Transverse colon (tissue), 4 donors: ENCODE data around the gene PRPS1.

ENCODE experiments used
- EP300 ChIP-seq: sonication (generic); formaldehyde crosslinking; IDR thresholded peaks from one replicate; pipeline ENCODE4 v1.6.1; 2017; ENCODE audit warnings: antibody characterized with exemption, low read depth
- POLR2A ChIP-seq: fragments of 450-650 bp; IDR thresholded peaks from one replicate; pipeline ENCODE4 v1.6.1; 2016; ENCODE audit warnings: antibody characterized with exemption, mild to moderate bottlenecking, moderate library complexity
- POLR2AphosphoS5 ChIP-seq, 3 donors: sonication (generic); formaldehyde crosslinking; IDR thresholded peaks; one replicate each; pipeline ENCODE4 v1.6.1; 2016; ENCODE audit warnings: antibody characterized with exemption in 3 of 3
- TF ChIP-seq, protein P1 (sequence below), 5 experiments: fragments of 200-600 bp in 3 of 5; fragments of 450-650 bp in 2 of 5; sonication (generic) in 3 of 5; IDR thresholded peaks; 1 replicate in 2 of 5; 2 replicates in 3 of 5; pipeline ENCODE4 v1.5.1; 2016 to 2017; ENCODE audit warnings: antibody characterized with exemption in 5 of 5, inconsistent platforms in 3 of 5, mild to moderate bottlenecking in 2 of 5, moderate library complexity in 1 of 5

DNA sequence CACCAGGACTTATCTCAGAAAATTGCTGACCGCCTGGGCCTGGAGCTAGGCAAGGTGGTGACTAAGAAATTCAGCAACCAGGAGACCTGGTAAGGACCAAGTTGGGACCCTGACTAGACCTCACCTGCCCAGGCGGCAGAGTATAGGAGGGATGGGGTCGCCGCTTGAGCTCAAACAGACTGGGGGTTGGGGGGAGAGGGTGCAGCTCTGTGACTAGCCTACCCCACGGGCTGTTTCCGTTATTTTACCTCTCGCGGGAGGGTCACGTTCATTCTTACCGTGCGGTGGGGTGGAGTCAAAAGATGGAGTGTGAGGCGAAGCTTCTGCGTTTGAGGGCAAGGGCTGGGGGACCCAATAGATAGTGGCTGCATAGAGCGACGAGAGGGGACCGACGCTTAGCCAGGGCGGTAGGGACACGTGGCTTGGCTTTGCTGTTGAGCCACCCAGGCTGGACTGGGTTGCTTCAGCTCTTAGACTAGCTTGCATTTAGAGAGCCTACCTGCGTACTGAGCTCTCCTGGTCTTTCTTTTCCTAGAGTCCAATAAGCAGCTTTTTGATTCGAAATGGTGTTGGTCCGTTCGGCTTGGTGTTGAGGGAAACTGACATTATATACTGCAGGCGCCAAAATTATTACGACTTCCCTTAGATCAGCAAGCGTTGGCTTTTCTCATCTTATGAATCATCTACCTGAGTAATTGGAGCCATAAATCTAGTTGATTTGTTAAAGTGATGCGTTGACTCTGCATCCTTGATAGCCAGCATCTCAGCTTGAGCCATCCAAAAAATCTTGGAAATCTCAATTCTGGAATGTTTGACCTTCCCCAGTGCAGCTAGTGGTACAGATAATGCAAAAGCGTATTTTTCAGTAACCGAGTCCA lies 591 bp downstream of the PRPS1 start:
- TF ChIP-seq POLR2A: no peak
- TF ChIP-seq, protein P1, sequence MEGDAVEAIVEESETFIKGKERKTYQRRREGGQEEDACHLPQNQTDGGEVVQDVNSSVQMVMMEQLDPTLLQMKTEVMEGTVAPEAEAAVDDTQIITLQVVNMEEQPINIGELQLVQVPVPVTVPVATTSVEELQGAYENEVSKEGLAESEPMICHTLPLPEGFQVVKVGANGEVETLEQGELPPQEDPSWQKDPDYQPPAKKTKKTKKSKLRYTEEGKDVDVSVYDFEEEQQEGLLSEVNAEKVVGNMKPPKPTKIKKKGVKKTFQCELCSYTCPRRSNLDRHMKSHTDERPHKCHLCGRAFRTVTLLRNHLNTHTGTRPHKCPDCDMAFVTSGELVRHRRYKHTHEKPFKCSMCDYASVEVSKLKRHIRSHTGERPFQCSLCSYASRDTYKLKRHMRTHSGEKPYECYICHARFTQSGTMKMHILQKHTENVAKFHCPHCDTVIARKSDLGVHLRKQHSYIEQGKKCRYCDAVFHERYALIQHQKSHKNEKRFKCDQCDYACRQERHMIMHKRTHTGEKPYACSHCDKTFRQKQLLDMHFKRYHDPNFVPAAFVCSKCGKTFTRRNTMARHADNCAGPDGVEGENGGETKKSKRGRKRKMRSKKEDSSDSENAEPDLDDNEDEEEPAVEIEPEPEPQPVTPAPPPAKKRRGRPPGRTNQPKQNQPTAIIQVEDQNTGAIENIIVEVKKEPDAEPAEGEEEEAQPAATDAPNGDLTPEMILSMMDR (IDR thresholded peaks at IDR 0.05): no peak
- TF ChIP-seq EP300: no peak
- no peak for TF ChIP-seq POLR2AphosphoS5 (IDR thresholded peaks at IDR 0.05)
